Hepatocyte (in vitro differentiated cells): Measurements from ENCODE around the gene SMTN.

ENCODE experiments used
- CTCF ChIP-seq: fragments of 200-600 bp; sonication (generic); IDR thresholded peaks from 2 replicates; pipeline ENCODE4 v1.5.1; 2016; ENCODE audit warnings: antibody characterized with exemption, mild to moderate bottlenecking; ENCODE audit not compliant: poor library complexity
- EZH2phosphoT487 ChIP-seq: fragments of 200-600 bp; sonication (generic); IDR thresholded peaks from one replicate; pipeline ENCODE4 v1.6.1; 2018; ENCODE audit warnings: antibody characterized with exemption, mild to moderate bottlenecking, low read depth, moderate library complexity; ENCODE audit not compliant: unreplicated experiment, severe bottlenecking

GRCh38 chr22:31122196-31122531, 41.0 kb downstream of the SMTN start:
- TF ChIP-seq CTCF: no peak
- TF ChIP-seq EZH2phosphoT487: no peak
